ENCODE measurements around the gene SLC25A12.

GRCh38 chr2:171879865-171880264 is 14.2 kb downstream of the SLC25A12 start:
- TF ChIP-seq PATZ1 (CRISPR knock-in tag; IDR thresholded peaks at IDR 0.05; ENCODE audit: borderline replicate concordance) (no peak), RARB (CRISPR knock-in tag; IDR thresholded peaks at IDR 0.05) (no peak), ZFP3 (CRISPR knock-in tag; IDR thresholded peaks at IDR 0.05) (no peak), ESRRG (CRISPR knock-in tag; IDR thresholded peaks at IDR 0.05) (no peak)

All from SK-N-SH treated with all-trans-retinoic acid at 6 μM for 48 hours (cell line).